22Rv1 (cell line): ENCODE results near the gene IMMP2L.

Source experiments
- ZFX ChIP-seq: fragments of 450-650 bp; IDR thresholded peaks from 2 replicates; pipeline ENCODE4 v1.6.1; 2017; ENCODE audit warnings: antibody characterized with exemption, borderline replicate concordance
- TF ChIP-seq, protein P1 (sequence below): fragments of 450-650 bp; IDR thresholded peaks from 2 replicates; pipeline ENCODE4 v1.5.1; 2017; ENCODE audit warnings: mild to moderate bottlenecking

DNA sequence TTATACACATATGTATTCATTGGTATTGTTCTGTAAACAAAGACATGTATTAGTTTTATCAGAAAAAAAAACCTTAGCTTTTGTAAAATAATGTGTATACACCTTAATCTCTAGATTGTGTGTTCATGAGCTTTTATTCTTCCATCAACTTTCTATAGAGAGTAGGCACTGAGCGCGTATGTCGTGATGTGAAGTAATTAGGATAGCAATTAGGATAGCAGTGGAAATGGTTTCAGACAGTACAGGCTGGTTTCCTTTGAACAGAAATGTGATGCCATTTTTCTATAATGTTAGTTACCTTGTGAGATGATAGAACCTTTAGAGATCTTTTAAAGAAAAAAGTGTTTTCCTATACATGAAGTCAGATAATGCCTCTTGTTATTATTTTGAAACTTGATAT lies 709.0 kb downstream of the IMMP2L start:
- TF ChIP-seq, protein P1, sequence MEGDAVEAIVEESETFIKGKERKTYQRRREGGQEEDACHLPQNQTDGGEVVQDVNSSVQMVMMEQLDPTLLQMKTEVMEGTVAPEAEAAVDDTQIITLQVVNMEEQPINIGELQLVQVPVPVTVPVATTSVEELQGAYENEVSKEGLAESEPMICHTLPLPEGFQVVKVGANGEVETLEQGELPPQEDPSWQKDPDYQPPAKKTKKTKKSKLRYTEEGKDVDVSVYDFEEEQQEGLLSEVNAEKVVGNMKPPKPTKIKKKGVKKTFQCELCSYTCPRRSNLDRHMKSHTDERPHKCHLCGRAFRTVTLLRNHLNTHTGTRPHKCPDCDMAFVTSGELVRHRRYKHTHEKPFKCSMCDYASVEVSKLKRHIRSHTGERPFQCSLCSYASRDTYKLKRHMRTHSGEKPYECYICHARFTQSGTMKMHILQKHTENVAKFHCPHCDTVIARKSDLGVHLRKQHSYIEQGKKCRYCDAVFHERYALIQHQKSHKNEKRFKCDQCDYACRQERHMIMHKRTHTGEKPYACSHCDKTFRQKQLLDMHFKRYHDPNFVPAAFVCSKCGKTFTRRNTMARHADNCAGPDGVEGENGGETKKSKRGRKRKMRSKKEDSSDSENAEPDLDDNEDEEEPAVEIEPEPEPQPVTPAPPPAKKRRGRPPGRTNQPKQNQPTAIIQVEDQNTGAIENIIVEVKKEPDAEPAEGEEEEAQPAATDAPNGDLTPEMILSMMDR = no peak
- no peak for TF ChIP-seq ZFX
